ENCODE measurements around the gene SLC36A3.

The SLC36A3 gene

DNA sequence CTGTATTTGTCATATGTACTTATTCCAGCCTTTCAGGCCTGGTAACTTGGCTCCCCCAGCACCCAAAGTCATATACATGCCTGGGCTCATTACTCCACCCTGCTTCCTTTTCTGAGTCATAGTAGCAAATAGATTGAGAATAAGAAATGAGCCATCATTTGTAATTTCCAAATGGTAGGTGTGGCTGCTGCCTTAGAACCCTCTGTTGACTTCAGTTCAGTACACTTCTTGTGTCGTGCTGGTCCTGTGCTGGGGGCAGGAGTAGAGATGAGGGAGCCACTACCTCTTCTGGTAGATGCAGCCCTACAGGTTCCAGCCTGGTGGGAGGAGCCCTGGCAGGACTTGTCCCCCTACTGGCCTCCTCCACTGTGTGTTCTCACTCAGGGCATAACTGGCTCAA, 39.5 kb downstream of the SLC36A3 start:
- 0 out of 2 replicates have a peak, but pooled peaks cover 2% of the 10 kb centered on the region for H3F3A ChIP-seq (ENCODE audit: control insufficient read depth, insufficient read depth)
- no peak overlapping the region for H3K27ac ChIP-seq (ENCODE audit: low read depth, low read length)
- no peaks in the 10 kb centered on the region for H4K20me1 ChIP-seq (ENCODE audit: control insufficient read depth, insufficient read depth, low read depth, low read length)
- H3K4me2 ChIP-seq (ENCODE audit: low read length), result no peak overlapping the region
- H3K27me3 ChIP-seq (ENCODE audit: control insufficient read depth, low read length), result no peaks in the 10 kb centered on the region
- peaks cover 68% of the 10 kb centered on the region for H3K36me3 ChIP-seq (ENCODE audit: control insufficient read depth, low read length)
- TF ChIP-seq CTCF (IDR thresholded peaks at IDR 0.05; ENCODE audit: low read depth, low read length, poor library complexity, severe bottlenecking), result no peak
- TF ChIP-seq EZH2phosphoT487 (IDR thresholded peaks at IDR 0.05; ENCODE audit: borderline replicate concordance, low read length), result no peak
- no peaks in the 10 kb centered on the region for H3K9me2 ChIP-seq (replicated peaks; ENCODE audit: control insufficient read depth, low read length)
- H3K79me2 ChIP-seq (ENCODE audit: control insufficient read depth, low read length), result peaks cover 6% of the 10 kb centered on the region
- no peaks in the 10 kb centered on the region for H3K9me3 ChIP-seq (ENCODE audit: control insufficient read depth, insufficient read depth, low read length)
- no peak overlapping the region for H3K4me3 ChIP-seq (ENCODE audit: low read length)
- no peaks in the 10 kb centered on the region for H3K4me1 ChIP-seq (ENCODE audit: control insufficient read depth, low read length)

DNA sequence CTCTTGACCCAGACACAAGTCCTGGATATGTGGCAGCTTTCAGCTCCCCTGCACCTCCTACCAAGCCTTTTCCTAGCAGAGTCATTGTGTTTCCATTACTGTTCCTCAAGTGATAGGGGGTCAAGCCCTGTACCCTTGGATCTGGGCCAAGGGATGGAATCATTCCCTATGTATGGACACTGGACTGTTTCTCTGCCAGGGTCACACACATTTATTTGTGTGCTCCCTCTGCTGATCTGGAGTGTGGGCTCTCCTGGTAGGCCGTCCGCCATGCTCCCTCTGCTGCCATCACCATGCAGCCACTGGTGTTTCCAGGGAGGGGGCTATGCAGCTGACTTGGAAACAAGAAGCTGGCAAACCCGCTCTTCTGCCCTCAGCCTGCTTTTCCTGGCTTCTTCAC, 41.0 kb downstream of the SLC36A3 start:
- Histone ChIP-seq H4K20me1 (ENCODE audit: control insufficient read depth, insufficient read depth, low read depth, low read length) (no peaks in the 10 kb centered on the region), H3F3A (ENCODE audit: control insufficient read depth, insufficient read depth) (0 out of 2 replicates have a peak, but pooled peaks cover 2% of the 10 kb centered on the region)
- TF ChIP-seq CTCF (IDR thresholded peaks at IDR 0.05; ENCODE audit: low read depth, low read length, poor library complexity, severe bottlenecking), result no peak
- TF ChIP-seq EZH2phosphoT487 (IDR thresholded peaks at IDR 0.05; ENCODE audit: borderline replicate concordance, low read length), result no peak

GRCh38 chr5:151259931-151260330, 43.6 kb downstream of the SLC36A3 start:
- no peak overlapping the region for H3K4me2 ChIP-seq (ENCODE audit: low read length)
- peaks cover 48% of the 10 kb centered on the region for H3K79me2 ChIP-seq (ENCODE audit: control insufficient read depth, low read length)

More for the DNA sequence above, 41.0 kb downstream of the SLC36A3 start:
- Histone ChIP-seq H3K4me2 (ENCODE audit: low read length) (no peak overlapping the region), H3K9me3 (ENCODE audit: control insufficient read depth, insufficient read depth, low read length) (no peaks in the 10 kb centered on the region), H3K4me1 (ENCODE audit: control insufficient read depth, low read length) (peaks cover 13% of the 10 kb centered on the region), H3K79me2 (ENCODE audit: control insufficient read depth, low read length) (peaks cover 22% of the 10 kb centered on the region), H3K27me3 (ENCODE audit: control insufficient read depth, low read length) (no peaks in the 10 kb centered on the region), H3K9me2 (replicated peaks; ENCODE audit: control insufficient read depth, low read length) (no peaks in the 10 kb centered on the region), H3K36me3 (ENCODE audit: control insufficient read depth, low read length) (peaks cover 69% of the 10 kb centered on the region), H3K4me3 (ENCODE audit: low read length) (no peak overlapping the region), H3K27ac (ENCODE audit: low read depth, low read length) (no peak overlapping the region)

More at GRCh38 chr5:151259931-151260330, 43.6 kb downstream of the SLC36A3 start:
- no peaks in the 10 kb centered on the region for H3K27me3 ChIP-seq (ENCODE audit: control insufficient read depth, low read length)
- H3K4me1 ChIP-seq (ENCODE audit: control insufficient read depth, low read length), result peaks cover 39% of the 10 kb centered on the region
- no peaks in the 10 kb centered on the region for H4K20me1 ChIP-seq (ENCODE audit: control insufficient read depth, insufficient read depth, low read depth, low read length)
- H3K36me3 ChIP-seq (ENCODE audit: control insufficient read depth, low read length), result peaks cover 59% of the 10 kb centered on the region
- TF ChIP-seq CTCF (IDR thresholded peaks at IDR 0.05; ENCODE audit: low read depth, low read length, poor library complexity, severe bottlenecking) (no peak), EZH2phosphoT487 (IDR thresholded peaks at IDR 0.05; ENCODE audit: borderline replicate concordance, low read length) (no peak)
- no peak overlapping the region for H3K27ac ChIP-seq (ENCODE audit: low read depth, low read length)
- H3K9me2 ChIP-seq (replicated peaks; ENCODE audit: control insufficient read depth, low read length), result no peaks in the 10 kb centered on the region
- no peak overlapping the region for H3K4me3 ChIP-seq (ENCODE audit: low read length)
- no peaks in the 10 kb centered on the region for H3K9me3 ChIP-seq (ENCODE audit: control insufficient read depth, insufficient read depth, low read length)
- H3F3A ChIP-seq (ENCODE audit: control insufficient read depth, insufficient read depth), result 0 out of 2 replicates have a peak, but pooled peaks cover 5% of the 10 kb centered on the region
